HG02588 (cell line): ENCODE data around the gene ATP8A2.

ENCODE experiments used
- ATAC-seq: cut with Tn5 transposase; IDR thresholded peaks from one replicate; pipeline ENCODE4 v1.9.1; 2021; ENCODE audit warnings: mild to moderate bottlenecking, moderate library complexity; ENCODE audit not compliant: unreplicated experiment

Gene ATP8A2

DNA sequence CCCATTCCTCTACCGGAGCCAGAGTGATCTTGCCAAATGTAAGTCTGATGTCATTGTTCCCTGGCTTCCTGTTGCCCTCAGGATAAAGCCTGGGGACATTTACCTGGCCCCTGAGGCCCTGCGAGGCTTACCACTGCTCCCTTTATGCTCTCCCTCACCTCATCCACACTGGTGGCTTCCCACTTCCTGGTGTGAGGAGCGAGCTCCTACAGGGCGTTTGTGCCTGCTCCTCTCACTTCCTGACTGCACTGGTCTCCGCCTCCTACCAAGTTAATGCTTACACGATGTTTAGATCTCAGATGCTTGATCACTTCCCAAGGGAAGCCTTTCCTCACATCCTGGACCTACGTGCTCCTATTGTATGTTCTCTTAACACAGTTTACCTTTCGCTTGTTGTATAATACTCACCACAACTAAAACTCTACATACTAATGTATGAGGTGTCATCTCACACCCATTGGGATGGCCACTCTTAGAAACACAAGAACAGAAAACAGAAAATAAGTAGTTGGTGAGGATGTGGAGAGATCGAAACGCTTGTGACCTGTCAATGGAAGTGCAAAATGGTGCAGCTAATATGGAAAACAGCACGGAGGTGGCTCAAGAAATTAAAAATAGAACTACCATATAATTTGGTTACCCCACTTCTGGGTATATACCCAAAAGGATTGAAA lies 502.4 kb downstream of the ATP8A2 start:
- no peak for ATAC-seq

DNA sequence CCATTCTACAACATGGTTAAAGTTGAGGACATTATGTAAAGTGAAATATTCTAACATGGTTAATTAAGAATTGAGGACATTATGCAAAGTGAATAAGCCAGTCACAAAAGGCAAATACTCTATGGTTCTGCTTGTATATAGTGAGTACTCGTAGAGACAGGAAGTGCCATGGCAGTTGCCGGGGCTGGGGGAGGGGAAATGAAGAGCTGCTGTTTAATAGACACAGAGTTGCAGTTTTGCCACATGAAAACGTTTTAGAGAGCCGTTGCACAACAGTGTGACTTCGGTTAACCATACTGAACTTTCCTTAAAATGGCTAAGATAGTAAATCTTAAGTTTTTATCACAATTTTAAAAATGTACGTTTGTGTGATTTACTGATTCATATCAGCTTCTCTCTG lies 503.1 kb downstream of the ATP8A2 start:
- ATAC-seq: no peak

DNA sequence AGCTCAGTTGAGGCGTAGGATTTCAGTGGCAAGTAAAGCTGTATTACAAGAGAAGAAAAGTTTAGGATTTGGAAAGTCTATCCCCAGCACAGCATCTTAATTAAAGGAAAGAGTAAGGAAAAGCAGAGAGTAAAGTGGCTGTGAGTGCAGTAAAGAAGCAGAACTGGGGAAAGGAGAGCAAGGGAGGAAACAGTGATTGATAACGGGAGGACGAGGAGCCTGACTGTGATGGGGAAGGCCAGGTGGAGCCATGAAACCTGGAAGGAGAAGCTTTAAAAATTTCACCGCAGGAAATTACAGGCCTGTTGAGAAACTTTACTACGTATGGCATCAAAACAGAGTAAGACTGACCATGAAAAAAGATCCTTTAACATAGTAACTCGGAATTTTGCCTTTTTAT lies 504.5 kb downstream of the ATP8A2 start:
- ATAC-seq: no peak

DNA sequence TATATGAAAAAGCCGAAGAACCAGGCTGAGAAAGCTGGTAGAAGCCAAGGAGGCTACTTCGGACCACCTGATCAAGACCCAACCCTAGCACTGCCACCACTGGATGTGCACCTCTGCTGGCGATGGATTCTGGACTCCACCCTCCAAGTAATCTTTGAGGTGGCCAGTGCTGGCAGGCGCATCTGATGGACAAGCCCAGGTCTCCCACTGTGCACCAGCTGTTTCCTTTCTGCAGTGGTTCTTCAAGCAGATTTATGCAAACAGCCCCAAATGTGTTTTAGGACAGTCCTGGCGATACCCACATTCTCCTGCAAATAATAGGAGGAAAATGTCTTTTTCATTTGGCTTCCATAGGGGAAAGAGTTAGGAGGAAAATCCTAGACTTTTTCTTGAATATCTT lies 507.7 kb downstream of the ATP8A2 start:
- ATAC-seq: no peak

DNA sequence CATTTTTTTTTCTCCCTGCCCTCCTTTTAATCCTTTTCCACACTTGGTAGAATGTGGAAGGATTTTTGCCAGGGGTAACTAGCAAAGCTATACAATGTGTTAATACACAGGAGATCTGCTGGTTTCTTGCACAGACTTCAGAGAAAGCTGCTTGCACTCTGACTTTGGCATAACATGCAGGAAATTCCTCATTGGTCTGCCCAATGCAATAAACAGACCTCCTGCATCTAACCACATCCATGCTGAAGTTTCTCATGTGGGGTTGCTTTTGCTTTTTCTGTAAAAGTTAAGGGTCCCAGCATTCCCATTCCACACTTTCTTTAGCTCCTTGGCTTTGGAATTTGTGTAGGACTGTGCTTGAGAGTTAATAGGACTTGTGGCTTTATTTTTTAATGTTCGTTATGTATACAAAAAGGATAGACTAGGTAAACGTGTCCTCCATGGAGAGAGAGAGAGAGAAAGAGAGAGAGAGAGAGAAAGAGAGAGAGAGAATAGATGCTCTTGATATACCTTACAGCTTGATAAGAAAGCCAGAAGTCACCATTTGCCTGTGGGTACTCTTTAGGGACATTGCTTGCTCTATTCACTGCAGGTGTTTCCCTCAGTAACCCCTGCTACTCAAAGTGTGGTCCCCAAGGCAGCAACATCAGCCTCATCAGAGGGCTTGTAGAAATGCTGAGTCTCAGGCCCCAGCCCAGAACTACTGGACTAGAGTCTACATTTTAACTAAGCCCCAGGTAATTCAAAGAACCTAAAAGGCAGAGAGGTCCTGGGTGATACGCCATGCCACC lies 509.6 kb downstream of the ATP8A2 start:
- no peak for ATAC-seq

DNA sequence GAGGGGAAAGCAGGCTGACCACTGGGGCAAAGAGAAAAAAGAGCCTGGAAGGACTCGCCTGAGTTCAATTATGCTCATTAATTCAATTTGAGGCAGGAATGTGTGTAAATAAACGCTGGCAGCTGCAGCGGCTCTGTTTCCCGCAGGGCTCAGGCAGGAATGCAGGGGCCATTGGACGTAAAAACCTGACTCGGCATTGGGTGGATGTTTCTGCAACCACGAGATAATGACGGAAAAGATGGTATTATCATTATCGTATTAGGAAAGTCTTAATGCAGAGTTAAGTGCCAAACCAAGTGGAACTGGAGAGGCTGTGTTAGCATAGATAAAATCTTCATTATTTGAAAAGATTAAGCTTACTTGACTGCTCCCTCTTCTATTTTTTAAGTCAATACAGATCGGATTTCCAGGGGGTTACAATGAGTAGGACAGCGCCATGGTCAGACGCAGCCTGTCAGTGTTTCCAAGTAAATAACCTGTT lies 510.2 kb downstream of the ATP8A2 start:
- ATAC-seq: no peak

DNA sequence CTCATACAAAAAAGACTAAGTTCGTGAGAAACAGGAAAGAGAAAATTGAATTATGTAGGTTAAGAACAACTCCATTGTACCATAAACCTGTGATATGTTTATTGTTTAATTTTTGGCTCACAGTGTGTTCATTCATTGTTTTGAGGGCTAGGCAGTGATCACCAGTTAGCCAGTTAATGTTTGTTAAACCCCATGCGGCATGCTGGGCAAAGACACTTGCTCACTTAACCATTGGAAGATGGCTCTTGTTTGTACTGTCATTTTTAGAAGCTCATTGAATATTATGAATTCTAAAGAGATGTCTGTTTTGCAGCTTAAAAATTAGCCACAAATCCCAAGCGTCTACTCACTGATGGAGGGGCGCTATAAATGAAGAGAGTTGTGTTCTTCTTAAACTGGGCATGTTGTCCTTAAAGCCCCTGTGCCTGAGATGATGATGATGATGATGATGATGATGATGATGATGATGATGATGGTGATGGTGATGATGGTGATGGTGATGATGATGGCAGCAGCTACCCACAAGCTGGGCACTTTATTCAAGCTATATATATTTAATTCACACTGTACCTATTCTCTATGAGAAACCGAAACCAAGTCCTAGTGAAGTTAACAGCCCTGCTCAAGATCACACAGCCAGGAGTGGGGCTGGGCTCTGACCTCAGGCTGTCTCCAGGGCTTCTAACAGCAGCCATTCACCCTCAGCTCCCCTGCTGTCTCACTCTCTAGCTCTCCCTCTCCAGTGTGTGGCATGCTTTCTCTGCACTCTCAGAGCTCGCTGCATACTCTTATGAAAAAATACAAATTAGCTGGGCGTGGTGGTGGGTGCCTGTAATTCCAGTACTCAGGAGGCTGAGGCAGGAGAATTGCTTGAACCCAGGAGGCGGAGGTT lies 510.9 kb downstream of the ATP8A2 start:
- ATAC-seq: no peak

DNA sequence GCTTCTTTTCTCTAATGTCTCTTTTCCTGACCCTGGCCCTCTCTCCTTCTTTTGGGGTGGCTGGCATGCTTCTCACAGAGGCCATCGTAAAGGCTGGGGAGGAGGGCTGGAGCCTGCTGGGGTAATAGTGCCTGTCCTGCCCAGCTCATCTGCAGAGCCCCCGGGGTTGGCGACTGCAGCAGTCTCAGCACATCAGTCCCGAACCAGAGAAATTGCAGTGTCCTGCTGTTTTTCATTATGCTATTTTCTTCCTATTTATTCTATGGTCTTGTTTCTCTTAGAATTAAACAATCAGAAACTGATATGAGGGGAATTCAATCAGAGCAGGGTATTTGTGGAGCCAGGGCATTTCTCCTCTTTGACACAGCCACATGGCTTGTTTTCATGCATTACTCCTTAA lies 513.6 kb downstream of the ATP8A2 start:
- ATAC-seq: no peak

DNA sequence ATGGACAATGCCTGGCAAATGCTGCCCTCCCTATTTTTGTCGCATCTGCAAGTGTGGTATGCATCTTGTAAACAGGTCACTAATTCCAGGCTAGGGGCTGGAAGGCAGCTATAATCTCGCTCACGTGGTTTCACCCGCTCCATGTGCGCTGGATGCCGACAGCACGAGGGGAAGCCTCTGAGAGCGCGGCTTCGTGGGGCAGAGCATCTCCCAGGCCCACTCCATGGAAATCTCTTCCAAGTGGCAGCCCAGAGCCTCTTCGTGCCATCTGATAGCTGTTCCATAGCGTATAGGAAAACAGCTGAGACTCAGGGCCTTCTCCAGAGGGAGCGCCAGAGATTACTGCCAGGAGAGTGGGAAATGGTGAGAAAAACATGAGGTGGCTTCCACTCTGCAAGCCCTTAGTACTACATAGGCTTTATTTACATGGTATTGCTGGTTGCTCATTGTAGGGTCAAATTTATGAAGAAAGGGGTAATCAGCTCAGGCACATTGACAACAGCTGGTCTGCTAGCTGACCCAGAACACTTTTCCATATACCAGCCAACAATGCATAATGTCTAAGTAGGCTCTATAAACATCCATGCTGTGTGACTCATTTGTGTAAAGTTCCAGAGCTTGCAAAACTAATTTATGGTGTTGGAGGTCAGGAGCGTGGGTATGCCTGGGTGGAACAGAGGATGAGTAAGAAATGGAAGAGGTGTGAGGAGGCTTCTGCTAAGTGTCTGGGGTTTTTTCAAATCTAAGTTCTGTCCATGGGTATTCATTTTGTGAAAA lies 514.9 kb downstream of the ATP8A2 start:
- ATAC-seq: no peak

DNA sequence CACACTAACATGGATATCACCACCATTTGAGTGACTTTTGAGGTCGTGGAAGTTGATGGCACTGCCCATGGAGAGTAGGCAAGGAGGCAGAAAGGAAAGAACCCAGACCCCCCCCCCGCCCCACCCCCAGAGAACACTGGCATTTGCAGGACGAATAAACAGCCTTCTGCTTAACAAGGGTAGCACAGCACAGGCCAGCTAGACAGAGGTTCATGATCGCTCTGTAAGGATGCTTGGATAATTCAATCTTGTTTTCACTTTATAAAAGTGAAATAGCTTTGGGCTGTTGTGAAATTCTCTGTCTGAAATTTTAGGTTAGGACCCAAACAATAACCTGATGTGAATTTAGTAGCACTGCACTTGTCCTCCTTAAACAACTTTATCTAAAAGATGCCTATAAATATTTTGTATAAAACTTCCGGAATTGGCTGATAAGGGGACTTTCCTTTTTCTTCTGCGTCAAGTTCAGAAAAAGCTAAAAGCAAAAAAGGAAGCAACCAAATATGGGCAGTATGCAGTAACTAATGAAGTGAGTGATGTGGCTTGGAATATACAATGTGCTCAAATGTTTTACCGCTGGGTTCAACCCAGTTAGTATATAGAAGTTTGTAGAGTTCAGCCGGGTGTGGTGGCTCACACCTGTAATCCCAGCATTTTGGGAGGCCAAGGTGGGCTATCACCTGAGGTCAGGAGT lies 516.3 kb downstream of the ATP8A2 start:
- no peak for ATAC-seq

DNA sequence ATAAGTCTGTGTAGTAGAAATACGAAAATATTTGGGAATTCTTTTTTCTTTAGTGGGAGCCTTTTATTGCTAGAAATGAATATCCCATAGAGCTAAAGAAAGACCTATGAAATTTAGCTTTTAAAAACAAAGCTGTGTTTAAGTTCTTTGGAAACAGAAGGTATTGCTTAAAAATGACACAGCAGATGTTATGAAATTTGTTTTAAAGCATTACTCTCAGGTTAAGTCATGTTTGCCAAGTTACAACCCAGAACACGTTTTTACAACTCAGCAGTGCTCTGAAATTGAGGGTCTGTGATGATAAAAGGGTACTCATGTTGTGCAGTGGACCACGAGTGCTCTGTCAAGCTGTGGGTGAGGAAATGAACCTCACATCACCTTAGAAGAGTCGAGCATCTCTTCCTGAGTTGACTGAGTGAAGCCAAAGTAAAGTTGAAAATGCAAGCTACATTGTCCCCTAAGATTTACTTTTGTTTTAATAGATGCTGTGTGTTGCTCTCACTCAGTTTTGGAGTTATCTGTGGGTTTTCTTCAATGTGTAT lies 519.0 kb downstream of the ATP8A2 start:
- no peak for ATAC-seq

DNA sequence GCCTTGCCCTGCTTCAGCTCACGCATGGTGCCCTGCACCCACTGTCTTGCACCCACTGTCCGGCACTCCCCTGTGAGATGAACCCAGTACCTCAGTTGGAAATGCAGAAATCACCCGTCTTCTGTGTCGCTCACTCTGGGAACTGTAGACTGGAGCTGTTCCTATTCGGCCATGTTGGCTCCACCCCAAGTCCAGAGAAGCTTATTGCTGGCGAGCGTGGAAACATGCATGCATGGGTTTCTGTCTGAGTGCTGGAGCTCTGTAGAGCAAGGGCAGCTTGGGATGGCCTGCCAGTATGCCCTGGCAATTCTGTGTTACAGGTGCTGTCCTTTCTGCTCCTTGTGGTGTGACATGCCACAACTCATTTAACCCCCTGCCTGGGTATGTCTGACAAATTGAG lies 527.2 kb downstream of the ATP8A2 start:
- no peak for ATAC-seq

DNA sequence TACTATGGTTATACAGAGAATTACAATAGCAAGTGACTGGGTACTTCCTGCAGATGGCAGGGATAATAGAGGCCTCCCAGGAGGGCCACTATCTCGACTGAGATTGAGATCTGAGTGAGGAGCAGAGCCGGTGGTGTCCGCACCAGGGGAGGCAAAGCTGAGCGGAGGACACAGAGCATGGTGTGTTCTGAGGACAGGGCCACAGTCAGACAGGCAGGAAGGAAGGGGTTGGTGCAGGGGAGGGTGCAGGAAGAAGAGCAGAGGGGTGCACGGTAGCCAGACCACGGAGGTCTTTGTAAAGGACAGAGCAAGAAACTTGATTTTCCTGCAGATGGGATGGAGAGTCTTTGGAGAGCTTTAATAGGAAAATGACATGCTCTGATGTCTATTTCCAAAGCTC lies 527.7 kb downstream of the ATP8A2 start:
- no peak for ATAC-seq

DNA sequence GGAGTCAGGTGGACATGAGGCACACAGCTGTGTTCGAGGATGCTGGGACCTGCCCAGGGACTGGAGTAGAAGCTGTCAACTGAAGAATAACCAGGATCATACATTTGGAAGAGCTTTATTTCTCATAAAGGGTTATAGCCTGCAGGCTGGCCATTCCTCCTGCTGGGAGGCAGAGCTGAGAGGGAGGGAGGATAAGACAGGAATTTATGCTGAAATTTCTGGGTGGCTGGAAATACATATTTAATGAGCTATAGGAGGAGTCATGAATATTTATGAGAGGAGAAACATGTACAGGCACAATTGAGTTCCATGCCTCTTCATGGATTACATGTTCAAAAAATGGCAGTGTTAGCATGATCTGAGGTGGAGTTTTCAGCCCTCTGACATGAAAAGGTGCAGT lies 528.2 kb downstream of the ATP8A2 start:
- ATAC-seq: no peak

DNA sequence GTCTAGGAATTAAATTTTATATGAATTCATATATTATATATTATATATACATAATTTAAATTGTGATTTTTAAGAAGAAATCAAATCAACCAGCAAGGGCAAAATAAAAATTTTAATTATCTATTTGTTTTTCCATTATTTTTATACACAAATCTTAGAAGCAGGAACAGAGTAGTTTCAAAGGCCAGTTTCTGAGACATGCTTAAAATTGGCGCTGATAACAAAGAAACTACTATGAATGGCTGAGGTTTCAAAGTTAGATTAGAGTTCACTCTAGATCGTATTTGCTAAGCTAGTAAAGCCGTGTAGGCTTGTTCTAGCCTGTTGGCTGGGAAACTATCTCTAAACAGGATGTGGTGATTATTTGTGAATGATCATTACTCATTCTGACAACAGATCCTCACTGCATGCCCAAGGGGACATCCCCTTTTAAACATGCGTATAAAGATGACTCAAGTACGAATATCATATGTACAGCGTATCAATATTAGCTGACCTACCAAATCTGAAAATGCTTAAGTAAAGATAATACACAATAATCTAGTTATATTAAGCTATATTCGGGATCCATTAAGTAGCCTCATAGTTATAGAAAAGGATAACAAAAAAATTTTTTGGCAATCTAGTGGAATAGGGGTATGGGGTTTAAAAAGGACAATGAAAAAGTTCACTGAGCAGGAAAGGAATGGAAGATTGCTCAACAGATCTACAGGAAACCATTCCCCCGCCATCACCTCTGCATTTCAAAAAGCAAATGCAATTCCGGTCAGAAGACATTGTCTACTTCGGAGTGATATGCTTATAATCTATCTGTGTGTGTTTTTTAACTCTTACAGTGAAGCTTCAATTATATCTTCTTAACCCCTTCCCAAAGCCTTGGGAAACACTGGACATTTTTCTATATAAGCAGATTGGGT lies 529.9 kb downstream of the ATP8A2 start:
- ATAC-seq: peak; percentile 91

DNA sequence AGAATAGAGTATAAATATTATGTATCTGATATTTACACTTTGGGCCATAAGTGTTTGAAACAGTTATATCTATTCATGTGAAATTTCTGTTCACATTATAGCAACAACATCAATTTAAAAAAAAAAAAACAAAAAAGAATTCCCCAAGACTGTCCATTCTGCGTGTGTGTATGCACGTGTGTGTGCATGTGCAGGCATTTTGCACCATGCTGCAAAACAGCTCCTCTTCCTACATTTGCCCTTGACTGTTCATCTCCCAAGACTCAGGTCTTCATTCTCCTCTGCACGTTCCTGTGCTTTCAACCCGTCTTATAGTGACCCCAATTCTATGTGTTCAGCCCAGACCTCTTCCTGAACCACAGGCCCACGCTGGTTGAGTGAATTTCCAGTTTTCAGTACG lies 530.7 kb downstream of the ATP8A2 start:
- no peak for ATAC-seq

DNA sequence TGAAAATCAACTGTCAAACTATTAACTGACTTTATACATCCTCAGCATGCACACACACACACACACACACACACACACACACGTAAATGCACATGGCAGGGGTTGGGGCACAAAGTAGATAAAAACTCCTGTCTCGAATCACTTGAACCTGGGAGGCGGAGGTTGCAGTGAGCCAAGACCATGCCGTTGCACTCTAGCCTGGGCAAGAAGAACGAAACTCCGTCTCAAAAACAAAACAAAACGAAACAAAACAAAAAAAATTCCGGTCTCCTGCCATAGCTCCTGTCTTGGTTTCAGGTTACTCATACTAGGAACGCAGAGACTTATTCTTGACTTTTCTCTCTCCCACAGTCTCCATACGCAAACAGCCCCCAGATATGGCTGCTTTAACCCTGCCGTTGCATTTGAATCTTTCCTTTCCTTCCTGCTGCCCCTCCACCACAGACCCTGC lies 531.1 kb downstream of the ATP8A2 start:
- ATAC-seq: no peak

DNA sequence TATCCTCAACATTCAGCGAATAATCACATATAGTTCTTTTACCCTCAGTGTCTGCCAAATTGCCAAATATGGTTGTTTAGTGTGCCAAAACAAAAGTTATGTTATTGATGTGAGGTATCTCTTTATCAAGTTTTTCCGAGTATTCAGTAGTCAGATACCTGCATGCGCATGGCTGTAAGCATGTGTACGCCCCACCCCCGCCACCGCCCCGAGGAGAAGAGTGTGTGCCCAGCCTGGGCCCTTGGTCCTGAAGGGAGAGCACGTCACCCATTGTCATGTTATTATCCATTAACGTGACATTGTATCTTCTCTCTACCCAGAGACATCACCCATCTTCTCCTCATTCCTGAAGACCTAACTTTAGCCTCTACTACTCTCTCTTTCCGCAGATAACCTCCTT lies 533.1 kb downstream of the ATP8A2 start:
- no peak for ATAC-seq

DNA sequence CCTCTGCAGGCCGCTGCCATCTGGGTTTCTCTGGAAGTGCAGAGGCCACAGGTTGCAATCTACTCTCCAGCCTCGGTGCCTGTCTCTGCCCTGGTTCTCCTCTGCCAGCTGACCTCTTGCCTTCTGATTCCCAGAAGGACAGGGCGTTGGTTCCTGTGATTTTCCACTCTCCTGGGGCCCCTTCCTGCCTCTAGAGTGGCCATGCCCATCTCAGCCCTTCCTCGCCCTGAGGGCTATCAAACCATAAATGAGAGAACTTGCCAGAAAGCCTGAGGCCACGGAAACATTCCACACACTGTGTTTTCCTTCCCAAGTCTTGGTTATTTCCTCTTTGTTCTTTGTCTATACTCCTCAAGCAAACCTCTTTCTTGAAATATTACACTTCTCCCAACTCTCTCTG lies 533.8 kb downstream of the ATP8A2 start:
- ATAC-seq: no peak
